GM18951 (cell line): Measurements from ENCODE around the gene RBFOX1.

ENCODE experiments used
- POLR2A ChIP-seq: IDR thresholded peaks from 4 replicates; pipeline ENCODE4 v1.6.1; 2011; ENCODE audit warnings: mild to moderate bottlenecking; ENCODE audit not compliant: insufficient read length, insufficient read depth; ENCODE audit errors: extremely low read depth
- in situ Hi-C: fragments of 300-500 bp; cut with MboI; formaldehyde crosslinking; loops from one replicate; pipeline ENCODE4 v1.12.0; 2022; ENCODE audit warnings: low sequenced_read_pairs, mixed read lengths, inconsistent platforms; ENCODE audit not compliant: unreplicated experiment

RBFOX1 gene

GRCh38 chr16:7744546-7745264 is 412.1 kb downstream of the RBFOX1 start:
- in situ Hi-C loops, result no loop called here
- no peak for TF ChIP-seq POLR2A

GRCh38 chr16:7745276-7745675 is 412.6 kb downstream of the RBFOX1 start:
- in situ Hi-C loops, result no loop called here
- TF ChIP-seq POLR2A, result no peak

- no peak for TF ChIP-seq POLR2A
- in situ Hi-C loops, result no loop called here
Measured at GRCh38 chr16:7746941-7747340, 414.3 kb downstream of the RBFOX1 start.

- in situ Hi-C loops, result no loop called here
- TF ChIP-seq POLR2A, result no peak
Measured at GRCh38 chr16:7748522-7748921, 415.9 kb downstream of the RBFOX1 start.

GRCh38 chr16:7755347-7755882 is 422.8 kb downstream of the RBFOX1 start:
- in situ Hi-C loops, result no loop called here
- TF ChIP-seq POLR2A, result no peak
